SKM-1 (cell line): Measurements from ENCODE around the gene PBX3.
"Not testable (repeated sequence)": the region's sequence is repeated elsewhere in the genome, so short reads cannot be mapped to it uniquely, and the experiment has no call there.

Experiments
- DNase-seq: peaks from one replicate; lab custom pipeline; 2025; ENCODE audit not compliant: unreplicated experiment; lab: John Stamatoyannopoulos, UW

PBX3 gene

DNA sequence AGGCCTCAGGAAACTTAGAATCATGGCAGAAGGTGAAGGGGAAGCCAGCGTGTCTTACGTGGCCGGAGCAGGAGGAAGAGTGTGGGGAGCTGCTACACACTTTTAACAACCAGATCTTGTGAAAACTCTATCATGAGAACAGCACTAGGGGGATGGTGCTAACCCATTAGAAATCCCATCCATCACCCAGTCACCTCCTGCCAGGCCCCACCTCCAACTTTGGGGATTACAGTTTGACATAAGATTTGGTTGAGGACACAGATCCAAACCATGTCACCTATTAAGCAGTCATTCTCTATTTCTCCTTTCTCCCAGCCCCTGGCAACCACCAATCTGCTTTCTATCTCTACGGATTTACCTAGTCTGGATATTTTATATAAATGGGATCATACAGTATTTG is 26.9 kb downstream of the PBX3 start:
- DNase-seq: no peak

DNA sequence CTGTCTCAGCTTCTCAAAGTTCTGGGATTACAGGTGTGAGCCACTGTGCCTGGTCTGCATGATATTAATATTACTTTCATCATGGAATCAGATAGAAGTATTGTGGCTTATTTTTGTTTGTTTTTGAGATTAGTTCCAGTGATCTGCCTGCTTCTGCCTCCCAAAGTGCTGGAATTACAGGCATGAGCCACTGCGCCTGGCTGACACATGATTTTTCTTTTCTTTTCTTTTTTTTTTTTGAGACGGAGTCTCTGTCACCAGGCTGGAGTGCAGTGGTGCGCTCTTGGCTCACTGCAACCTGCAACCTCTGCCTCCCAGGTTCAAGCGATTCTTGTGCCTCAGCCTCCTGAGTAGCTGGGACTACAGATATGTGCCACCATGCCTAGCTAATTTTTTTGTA is 29.6 kb downstream of the PBX3 start:
- not testable (repeated sequence) for DNase-seq

DNA sequence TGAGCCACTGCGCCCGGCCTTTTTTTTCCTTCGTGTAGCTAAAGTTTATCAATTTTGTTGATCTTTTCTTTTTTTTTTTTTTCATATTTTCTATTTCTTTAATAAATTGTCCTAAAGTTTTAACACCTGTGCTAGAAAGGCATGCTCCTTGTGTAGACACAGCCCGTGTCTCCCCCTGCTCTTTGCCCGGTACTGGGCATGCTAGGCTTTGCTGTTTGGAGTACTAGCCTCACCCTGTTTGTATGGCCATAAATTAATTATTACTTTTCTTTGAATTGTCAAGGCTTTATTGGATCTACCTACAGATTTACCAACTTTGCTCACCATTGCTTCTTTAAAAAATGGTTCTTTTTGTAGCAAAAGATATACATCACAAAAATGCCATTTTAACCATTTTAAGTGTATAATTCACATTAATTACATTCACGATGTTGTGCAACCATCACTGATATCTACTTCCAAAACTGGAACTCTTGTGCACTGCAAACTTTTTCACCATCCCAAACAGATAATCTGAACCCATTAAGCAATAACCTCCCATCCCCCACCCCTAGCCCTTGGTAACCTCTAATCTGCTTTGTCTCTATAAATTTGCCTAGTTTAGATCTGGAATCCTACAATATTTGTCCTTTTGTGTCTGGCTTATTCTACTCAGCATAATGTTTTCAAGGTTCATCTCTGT is 31.5 kb downstream of the PBX3 start:
- DNase-seq: not testable (repeated sequence)

DNA sequence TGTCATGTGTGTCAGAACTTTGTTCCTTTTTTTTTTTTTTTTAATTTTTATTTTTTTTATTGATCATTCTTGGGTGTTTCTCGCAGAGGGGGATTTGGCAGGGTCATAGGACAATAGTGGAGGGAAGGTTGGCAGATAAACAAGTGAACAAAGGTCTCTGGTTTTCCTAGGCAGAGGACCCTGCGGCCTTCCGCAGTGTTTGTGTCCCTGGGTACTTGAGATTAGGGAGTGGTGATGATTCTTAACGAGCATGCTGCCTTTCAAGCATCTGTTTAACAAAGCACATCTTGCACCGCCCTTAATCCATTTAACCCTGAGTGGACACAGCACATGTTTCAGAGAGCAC is 32.0 kb downstream of the PBX3 start:
- DNase-seq: not testable (repeated sequence)

DNA sequence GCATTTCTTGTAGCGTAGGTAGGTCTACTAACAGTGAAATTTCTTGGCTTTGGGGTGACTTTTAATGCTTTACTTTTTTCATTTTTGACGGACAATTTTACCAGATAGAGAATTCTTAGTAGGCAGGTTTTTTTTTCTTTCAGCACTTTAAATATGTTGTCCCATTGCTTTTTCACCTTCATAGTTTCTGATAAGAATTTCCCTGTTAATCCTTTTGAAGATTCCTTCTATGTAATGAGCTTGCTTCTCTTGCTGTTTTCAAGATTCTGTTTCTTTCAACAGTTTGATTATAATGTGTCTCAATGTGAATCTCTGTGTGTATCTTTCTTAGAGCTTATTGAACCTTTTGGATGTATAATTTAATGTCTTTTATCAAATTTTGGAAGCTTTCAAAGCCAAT is 35.5 kb downstream of the PBX3 start:
- DNase-seq: no peak

DNA sequence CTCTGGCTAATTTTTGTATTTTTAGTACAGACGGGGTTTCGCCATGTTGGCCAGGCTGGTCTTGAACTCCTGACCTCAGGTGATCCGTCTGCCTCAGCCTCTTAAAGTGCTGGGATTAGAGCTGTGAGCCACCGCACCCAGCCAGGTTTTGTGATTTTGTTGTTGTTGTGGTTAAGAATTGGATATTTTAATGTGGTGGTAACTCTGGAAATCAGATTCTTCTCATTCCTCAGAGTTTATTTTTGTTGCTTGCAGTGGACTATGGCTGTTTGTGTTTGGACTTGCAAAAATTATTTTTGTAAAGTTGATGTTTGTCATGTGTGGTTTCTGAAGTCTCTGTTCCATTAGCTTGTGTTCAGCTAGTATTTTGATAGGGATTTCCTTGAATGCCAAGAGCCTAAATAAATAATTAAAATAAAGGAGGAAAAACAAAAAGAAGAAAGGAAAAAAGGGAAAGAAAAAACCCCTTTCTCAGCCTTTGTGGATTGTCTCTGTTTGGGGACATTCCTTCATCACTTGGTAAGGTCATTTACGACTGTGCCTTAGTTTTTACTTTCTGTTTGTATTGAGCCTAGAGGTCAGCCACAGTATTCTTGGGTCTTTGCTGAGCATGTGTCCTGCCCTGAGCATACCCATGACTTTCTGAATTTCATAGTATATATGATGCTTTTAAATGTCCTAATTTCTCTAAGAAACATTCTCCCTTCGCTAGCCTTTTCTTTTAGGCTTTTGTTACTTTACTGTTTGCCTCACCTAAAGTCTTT is 37.3 kb downstream of the PBX3 start:
- DNase-seq: no peak

DNA sequence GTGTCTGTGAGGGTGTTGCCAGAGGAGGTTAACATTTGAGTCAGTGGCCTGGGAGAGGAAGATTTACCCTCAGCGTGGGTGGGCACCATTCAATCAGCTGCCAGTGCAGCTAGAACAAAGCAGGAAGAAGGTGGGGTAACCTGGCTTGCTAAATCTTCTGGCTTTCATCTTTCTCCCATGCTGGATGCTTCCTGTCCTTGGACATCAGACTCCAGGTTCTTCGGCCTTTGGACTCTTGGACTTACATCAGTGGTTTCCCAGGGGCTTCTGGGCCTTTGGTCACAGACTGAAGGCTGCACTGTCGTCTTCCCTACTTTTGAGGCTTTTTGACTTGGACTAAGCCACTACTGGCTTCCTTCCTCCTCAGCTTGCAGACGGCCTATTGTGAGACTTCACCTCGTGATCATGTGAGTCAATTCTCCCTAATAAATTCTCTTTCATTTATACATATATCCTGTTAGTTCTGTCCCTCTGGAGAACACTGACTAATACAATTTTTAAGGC is 38.1 kb downstream of the PBX3 start:
- DNase-seq: no peak

DNA sequence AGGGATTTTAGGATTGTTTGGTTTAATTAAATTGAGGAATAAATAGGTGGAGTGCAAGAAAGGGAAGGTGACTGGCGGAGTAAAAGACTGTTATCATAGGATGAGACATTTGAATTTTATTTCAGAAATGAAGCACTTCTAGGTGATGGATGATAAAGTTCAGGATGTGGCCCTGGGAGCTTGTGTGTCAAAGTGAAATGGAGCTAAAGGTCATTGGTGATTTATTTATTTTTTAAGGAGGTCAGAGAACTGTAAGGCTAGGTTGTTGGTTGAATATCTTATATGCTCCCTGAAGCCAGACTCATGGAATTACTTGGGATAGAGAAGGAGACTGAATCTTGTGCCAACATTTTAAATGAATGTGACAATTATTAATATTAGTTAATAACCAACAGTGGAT is 40.5 kb downstream of the PBX3 start:
- DNase-seq: no peak

DNA sequence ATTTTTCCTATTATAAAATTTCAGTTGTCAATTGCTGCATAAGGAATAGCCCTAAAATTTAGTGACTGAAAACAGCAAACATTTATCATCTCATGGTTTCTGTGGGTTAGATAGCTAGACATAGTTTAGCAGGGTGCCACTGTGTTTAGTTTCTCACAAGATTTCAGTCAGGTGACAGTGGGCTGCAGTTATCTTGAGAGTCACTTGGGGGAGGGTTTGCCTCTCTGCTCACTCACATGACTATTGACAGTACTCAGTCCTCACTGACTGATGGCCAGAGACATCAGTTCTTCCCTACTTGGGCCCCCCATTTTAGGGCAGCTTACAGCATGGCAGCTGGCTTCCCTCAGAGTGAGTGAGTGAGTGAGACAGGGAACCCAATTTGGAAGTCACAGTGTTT is 42.0 kb downstream of the PBX3 start:
- no peak for DNase-seq

DNA sequence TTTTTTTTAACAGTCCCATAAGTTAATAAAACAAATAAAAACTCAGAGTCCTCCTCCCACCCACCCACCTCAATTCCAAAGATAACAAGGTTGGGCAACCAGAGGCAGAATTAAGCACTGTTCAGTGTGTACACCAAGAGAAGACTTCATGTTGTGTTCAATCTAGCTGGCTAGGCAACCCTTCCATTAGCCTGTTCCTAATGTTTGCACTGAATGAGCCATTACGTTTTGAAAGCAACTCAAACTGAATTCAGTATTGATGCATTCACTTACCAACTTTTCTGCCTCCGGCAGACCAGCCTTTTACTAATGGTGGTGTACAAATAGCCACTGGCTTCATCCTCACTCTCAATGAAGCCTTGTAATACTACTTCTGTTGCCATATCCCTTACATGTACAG is 47.5 kb downstream of the PBX3 start:
- DNase-seq: no peak

DNA sequence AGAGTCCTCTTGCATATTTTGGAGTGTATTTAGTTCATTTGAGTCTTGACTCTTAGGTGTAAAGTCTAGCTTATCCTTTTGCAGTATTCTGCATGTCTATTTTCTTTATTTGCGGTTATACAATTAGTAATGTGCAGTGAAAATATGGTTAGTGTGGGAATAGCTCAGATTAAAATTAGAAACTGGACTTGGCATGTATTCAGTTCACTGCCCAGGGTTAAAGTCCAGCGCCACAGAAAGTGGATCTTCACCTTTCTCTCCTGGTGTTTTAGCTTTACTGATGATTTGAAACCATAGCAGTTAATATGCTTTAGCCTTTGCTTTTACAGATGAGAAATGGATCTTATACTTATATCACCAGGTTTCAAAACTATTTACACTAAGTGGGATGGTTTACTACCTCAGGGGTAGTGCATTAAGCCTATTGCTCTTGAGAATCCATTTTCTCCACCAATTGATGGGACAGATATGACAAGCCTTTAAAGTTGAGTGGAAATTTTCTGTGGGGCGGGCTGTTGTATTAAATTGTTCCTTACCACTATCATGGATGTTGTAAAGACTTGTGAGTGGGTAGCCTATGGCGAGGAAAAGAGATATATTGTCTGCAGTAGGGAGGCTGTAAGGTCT is 48.9 kb downstream of the PBX3 start:
- DNase-seq: no peak

DNA sequence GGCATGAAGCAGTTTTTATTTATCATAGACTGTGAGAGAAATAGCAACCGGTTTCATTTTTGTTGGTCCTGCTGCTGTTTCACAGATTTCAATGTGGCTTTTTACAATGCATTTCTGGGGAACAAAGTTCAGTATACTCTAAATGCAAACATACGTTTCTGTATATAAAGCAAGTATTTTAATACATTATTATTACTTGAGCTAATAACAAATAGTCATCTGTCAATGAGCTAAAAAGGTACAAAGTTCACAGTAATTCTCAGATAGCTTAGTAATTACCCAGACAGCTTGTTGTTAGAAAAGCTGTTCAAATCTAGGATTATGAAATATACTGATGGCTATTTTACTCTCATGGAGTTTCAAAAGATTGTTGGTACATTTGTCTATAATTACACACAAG is 50.8 kb downstream of the PBX3 start:
- no peak for DNase-seq

DNA sequence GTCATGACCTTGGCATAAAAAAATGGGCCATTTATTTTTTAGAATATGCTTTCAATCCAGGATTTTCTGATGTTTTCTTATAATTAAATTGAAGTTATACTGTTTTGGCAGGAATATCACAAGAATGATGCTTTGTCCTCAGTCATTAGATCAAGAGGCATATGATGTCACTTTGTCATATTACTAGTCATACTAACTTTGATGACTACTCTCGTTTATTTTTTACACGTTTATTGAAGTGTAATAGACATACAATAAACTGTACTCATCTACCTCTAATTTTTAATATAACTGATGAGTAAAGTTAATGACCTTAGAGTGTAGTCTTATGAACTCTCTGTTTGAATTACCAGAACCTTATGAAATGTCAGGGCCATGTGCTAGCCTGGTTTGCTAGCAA is 56.4 kb downstream of the PBX3 start:
- no peak for DNase-seq

DNA sequence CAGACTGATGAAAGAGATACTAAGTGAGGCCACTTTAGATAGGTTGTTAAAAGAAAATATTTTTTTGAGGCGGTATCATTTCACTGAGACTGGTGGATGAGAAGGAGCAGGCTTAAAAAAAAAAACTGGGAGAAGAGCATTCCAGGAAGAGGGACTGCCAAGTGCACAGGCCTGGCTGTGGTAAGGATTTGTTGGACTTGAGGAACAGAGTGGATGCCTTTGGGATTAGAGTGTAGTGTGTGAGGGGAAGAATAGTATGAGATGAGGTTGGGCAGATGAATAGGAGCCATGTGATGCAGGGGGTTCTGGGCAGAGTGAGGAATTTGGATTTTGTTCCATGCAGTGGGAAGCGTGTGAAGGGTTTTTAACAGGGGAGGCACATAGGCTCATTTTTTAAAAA is 57.9 kb downstream of the PBX3 start:
- no peak for DNase-seq

DNA sequence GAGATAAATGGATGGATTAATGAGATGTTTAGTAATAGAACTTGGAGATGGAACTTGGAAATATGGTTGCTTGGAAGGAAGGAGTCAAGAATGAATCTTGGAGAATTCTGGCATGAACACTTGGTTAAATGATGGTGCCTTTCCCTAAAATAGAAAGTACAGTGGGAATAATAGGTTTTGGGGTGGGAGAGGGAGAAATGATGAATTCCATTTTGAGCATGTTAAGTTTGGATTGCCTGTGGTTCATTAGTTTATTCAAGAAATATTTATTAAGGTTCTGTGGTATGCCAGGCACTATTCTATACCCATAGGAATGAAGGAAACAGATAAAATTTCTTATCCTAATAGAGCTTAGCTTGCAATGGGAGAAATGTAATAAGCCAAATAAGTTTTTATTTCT is 58.4 kb downstream of the PBX3 start:
- DNase-seq: no peak

DNA sequence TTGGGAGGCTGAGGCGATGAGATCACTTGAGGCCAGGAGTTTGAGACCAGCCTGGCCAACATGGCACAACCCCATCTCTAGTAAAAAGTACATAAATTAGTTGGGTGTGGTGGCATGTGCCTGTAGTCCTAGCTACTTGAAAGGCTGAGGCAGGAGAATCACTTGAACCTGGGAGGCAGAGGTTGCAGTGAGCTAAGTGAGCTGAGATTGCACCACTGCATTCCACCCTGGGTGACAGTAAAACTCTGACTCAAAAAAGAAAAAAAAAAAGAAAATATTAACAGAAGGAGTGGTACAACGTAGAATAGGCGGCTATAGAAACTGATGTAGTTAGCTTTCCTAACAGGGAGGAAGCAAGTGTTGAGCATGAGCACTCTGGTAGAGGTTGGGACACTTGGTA is 59.9 kb downstream of the PBX3 start:
- DNase-seq: no peak

DNA sequence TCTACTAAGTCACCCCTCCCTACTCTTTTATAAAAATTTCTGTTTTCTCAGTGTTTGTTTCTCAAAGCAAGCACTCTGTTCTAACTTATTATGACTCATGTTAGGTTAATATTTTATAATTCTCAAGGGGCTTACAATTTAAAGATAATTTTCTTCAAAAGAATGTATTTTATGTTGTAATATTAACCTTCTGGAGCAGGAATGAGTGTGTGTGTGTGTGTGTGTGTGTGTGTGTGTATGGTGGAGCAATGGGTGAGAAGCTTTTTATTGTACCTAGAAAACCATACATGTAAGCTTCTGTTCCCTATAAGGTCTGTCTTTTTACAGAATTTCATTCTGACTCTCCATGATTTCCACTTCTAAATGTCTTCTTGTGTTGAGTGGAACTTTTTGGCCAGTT is 63.0 kb downstream of the PBX3 start:
- DNase-seq: no peak

DNA sequence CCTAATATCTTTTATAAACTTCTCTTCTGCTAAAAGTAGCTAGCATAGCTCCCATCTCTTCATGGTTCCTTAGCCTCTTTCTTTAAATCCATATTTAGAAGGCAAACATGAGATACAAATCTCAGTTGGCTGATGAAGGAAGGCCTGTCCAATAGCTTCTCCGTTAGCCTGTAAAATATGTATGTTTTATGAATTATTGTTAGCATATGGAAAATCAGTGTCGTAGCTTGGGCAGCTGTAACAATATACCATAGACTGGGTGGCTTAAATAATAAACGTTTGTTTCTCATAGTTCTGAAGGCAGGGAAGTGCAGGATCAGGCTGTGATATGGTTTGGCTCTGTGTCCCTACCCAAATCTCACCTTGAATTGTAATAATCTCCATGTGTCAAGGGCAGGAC is 63.8 kb downstream of the PBX3 start:
- DNase-seq: no peak

DNA sequence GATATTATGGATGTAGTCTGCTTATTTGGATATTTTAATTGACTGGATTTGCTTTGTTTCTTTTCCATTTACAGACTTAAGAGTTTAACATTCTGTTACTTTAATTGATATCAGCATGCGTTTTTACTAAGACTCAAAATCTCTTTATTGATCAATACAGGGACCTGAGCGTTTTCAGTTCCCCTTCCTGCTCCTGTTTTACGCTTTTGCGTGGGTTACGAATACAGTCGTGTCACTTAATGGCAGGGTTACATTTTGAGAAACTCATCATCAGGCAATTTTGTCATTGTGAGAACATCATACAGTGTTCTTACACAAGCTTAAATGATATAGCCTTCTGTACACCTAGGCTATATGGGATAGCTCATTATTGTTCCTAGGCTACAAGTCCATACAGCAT is 65.2 kb downstream of the PBX3 start:
- DNase-seq: no peak

DNA sequence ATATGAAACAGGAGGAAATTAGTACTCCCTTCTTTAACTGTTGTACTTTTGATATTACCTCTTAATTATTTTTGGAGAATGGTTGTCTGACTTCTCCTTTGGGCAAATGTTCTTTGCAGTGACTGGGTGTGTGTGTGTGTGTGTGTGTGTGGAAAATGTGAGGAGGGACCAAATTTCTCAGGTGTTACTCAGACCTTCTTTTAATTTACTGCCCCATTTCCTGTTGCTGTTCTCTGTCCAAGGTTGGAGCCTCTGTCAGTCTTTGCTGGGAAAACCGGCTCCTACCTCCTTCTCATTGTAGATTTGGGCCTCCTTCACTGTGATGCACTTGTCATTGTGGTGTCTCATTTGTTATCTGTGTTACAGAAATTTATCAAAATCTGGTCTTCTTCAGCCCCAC is 68.4 kb downstream of the PBX3 start:
- DNase-seq: no peak

DNA sequence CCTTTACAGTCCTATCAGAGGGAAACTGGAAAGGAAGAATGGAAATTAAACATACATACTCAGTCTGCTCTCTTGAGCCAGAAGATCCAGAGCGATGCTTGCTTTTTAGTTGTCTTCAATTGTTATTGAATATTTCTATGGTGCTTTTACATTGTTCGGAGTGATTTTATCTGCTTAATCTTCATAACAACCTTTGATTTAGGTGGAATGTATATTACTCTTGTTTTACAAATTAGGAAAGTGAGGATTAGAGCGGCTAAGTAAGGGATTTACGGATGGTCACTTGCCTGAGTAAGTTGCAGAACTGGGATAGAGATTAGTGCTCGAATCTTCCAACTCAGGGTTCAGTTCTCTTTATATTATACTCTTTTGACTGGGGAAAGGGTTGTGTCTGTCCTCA is 69.1 kb downstream of the PBX3 start:
- no peak for DNase-seq

DNA sequence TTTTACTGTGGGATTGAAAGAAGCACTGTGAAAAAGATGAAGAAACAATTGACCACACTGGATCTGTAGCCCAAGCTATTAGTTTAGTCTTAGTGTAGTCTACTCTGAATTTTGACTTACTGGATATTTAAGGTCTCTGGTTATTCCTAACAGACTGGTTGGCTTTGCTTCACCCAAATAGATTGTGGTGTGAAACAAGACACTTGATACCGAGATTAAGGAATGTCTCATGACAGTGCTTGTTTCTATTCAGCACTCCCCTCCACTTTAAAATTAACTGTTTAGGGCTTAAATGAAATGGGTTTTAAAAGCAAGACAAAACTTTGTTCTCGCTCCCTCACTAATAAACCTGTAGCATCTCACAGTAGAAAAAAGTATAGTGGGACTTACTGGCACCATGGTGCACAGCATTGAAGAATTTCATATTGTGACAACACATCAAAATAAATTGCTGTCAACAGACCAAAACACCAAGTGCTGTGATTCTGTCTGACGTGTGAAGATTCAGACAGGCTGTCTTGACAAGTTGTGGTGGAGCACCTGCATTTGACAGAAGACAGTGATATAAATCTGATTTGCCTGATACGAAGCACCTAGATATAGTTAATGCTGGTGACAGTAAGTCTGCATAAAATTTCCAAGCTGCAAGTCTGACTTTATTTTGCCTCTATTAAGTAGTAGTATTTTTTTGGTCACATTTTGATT is 73.1 kb downstream of the PBX3 start:
- DNase-seq: no peak
